Tibial nerve (tissue), 3 donors: Measurements from ENCODE around the gene RASSF7.

Experiments used
- POLR2A ChIP-seq, 2 donors: fragments of 450-650 bp; IDR thresholded peaks; one replicate each; pipeline ENCODE4 v1.6.1; 2017; ENCODE audit warnings: antibody characterized with exemption in 2 of 2, mild to moderate bottlenecking in 2 of 2, moderate library complexity in 2 of 2
- TF ChIP-seq, protein P1 (sequence below), 5 experiments: fragments of 200-600 bp in 3 of 5; fragments of 450-650 bp in 2 of 5; sonication (generic) in 3 of 5; IDR thresholded peaks; one replicate each; pipeline ENCODE4 v1.5.1; 2016 to 2019; ENCODE audit warnings: antibody characterized with exemption in 5 of 5, mild to moderate bottlenecking in 3 of 5, moderate library complexity in 2 of 5

DNA sequence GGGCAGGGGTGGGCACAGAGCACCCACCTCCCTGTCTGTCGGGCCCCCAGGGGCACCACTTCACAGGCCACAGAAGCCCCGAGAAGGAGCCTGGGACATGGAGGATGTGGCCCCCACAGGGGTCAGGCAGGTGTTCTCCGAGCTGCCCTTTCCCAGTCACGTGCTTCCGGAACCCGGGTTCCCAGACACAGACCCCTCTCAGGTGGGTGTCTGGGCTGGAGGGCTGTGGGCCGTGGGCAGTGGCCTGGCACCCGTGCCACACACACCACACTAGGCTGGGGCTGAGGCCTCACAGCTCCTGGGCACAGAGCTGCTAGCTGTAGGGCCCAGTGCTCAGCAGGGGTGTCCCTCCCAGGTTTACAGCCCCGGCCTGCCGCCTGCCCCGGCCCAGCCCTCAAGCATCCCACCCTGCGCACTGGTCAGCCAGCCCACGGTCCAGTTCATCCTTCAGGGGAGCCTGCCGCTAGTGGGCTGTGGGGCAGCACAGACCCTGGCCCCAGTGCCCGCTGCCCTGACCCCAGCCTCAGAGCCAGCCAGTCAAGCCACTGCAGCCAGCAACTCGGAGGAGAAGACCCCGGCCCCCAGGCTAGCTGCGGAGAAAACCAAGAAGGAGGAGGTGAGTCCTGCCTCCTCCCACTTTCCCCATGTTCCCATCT, 49.5 kb downstream of the RASSF7 start:
- TF ChIP-seq, protein P1, sequence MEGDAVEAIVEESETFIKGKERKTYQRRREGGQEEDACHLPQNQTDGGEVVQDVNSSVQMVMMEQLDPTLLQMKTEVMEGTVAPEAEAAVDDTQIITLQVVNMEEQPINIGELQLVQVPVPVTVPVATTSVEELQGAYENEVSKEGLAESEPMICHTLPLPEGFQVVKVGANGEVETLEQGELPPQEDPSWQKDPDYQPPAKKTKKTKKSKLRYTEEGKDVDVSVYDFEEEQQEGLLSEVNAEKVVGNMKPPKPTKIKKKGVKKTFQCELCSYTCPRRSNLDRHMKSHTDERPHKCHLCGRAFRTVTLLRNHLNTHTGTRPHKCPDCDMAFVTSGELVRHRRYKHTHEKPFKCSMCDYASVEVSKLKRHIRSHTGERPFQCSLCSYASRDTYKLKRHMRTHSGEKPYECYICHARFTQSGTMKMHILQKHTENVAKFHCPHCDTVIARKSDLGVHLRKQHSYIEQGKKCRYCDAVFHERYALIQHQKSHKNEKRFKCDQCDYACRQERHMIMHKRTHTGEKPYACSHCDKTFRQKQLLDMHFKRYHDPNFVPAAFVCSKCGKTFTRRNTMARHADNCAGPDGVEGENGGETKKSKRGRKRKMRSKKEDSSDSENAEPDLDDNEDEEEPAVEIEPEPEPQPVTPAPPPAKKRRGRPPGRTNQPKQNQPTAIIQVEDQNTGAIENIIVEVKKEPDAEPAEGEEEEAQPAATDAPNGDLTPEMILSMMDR (IDR thresholded peaks at IDR 0.05): no peak
- TF ChIP-seq POLR2A (IDR thresholded peaks at IDR 0.05): no peak
